GM12891 (cell line): ENCODE results near the gene IGDCC3.

Experiments used
- POLR2A ChIP-seq: IDR thresholded peaks from 2 replicates; pipeline ENCODE4 v1.6.1; 2011; ENCODE audit warnings: low read depth, low read length, control low read depth
- SPI1 ChIP-seq: IDR thresholded peaks from 2 replicates; pipeline ENCODE4 v1.6.1; 2011; ENCODE audit warnings: low read depth, low read length, control low read depth
- TAF1 ChIP-seq: IDR thresholded peaks from 2 replicates; pipeline ENCODE4 v1.6.1; 2011; ENCODE audit warnings: low read depth, low read length, control low read depth

GRCh38 chr15:65366122-65366892 lies 11.5 kb downstream of the IGDCC3 start:
- TF ChIP-seq POLR2A (no peak), SPI1 (no peak), TAF1 (no peak)
